ENCODE data around the gene GDI2.
"Not testable (repeated sequence)": the region's sequence is repeated elsewhere in the genome, so short reads cannot be mapped to it uniquely, and the experiment has no call there.

GDI2 gene

GRCh38 chr10:5813341-5814109 lies at the start of gene GDI2:
TSS of gene GDI2 (minus strand) at chr10:5813434. CDS start at chr10:5813258, 176 bp downstream.
- peak; percentile 98 for DNase-seq

GRCh38 chr10:5862360-5862961 lies 49.2 kb upstream of the GDI2 start:
- no peak for DNase-seq

- DNase-seq = no peak
These were observed 46.8 kb upstream of the GDI2 start for GRCh38 chr10:5860066-5860465.

GRCh38 chr10:5858811-5859210 lies 45.6 kb upstream of the GDI2 start:
- no peak for DNase-seq

- DNase-seq = no peak
These were observed 43.4 kb upstream of the GDI2 start for GRCh38 chr10:5856701-5857004.

GRCh38 chr10:5855979-5856700 lies 42.9 kb upstream of the GDI2 start:
- no peak for DNase-seq

GRCh38 chr10:5854131-5854475 lies 40.9 kb upstream of the GDI2 start:
- no peak for DNase-seq

GRCh38 chr10:5846667-5847066 lies 33.4 kb upstream of the GDI2 start:
- not testable (repeated sequence) for DNase-seq

GRCh38 chr10:5844345-5845055 lies 31.3 kb upstream of the GDI2 start:
- DNase-seq = no peak

- no peak for DNase-seq
These were observed 30.6 kb upstream of the GDI2 start for GRCh38 chr10:5843686-5844344.

- no peak for DNase-seq
These were observed 28.7 kb upstream of the GDI2 start for GRCh38 chr10:5841965-5842364.

GRCh38 chr10:5840314-5841307 lies 27.4 kb upstream of the GDI2 start:
- peak; percentile 56 for DNase-seq

GRCh38 chr10:5836181-5836580 lies 22.9 kb upstream of the GDI2 start:
- not testable (repeated sequence) for DNase-seq

GRCh38 chr10:5835446-5836095 lies 22.3 kb upstream of the GDI2 start:
- DNase-seq = no peak

GRCh38 chr10:5833814-5834213 lies 20.6 kb upstream of the GDI2 start:
- DNase-seq = no peak

GRCh38 chr10:5832946-5833345 lies 19.7 kb upstream of the GDI2 start:
- DNase-seq = no peak

GRCh38 chr10:5831446-5831782 lies 18.2 kb upstream of the GDI2 start:
- no peak for DNase-seq

- no peak for DNase-seq
These were observed 17.6 kb upstream of the GDI2 start for GRCh38 chr10:5830629-5831445.

GRCh38 chr10:5829267-5829666 lies 16.0 kb upstream of the GDI2 start:
- DNase-seq = no peak

- DNase-seq = no peak
These were observed 15.5 kb upstream of the GDI2 start for GRCh38 chr10:5828725-5829124.

Measured in fibroblast of upper back skin (primary cell).